Measurements from ENCODE around the gene GNG7.

GNG7 gene

DNA sequence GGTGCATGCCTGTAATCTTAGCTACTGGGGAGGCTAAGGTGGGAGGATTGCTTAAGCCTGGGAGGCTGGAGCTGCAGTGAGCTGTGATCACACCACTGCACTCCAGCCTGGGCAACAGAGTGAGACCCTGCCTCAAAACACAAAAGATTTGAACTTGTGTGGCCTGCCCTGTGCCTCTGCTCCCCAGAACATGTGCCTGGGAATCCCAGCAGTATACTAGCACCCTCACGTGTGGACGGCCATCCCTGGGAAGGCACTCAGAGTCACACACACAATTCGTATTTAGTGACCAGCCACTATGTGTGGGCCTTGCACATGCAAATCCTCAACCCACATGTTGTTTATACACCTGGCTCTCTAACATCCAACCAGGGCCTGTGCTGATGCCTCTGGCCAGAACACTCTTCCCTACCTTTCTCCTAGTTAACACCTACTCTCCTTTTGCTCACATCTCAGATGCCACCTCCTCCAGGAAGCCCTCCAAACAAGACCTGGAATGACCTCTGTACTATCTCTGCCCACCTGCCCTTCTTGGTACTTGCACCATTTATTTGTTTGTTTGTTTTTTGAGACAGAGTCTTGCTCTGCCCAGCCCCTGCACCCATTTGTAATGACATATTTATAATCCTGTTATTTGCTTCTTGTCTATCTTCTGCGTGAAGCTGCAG, 218.9 kb downstream of the GNG7 start:
- H3K9me3 ChIP-seq (ENCODE audit: severe bottlenecking) = no peaks in the 10 kb centered on the region
- no peaks in the 10 kb centered on the region for H3K36me3 ChIP-seq (ENCODE audit: low read depth)
- TF ChIP-seq, protein P1, sequence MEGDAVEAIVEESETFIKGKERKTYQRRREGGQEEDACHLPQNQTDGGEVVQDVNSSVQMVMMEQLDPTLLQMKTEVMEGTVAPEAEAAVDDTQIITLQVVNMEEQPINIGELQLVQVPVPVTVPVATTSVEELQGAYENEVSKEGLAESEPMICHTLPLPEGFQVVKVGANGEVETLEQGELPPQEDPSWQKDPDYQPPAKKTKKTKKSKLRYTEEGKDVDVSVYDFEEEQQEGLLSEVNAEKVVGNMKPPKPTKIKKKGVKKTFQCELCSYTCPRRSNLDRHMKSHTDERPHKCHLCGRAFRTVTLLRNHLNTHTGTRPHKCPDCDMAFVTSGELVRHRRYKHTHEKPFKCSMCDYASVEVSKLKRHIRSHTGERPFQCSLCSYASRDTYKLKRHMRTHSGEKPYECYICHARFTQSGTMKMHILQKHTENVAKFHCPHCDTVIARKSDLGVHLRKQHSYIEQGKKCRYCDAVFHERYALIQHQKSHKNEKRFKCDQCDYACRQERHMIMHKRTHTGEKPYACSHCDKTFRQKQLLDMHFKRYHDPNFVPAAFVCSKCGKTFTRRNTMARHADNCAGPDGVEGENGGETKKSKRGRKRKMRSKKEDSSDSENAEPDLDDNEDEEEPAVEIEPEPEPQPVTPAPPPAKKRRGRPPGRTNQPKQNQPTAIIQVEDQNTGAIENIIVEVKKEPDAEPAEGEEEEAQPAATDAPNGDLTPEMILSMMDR (IDR thresholded peaks at IDR 0.05; ENCODE audit: poor library complexity, severe bottlenecking) = no peak
- H3K4me1 ChIP-seq (ENCODE audit: insufficient read depth, poor library complexity, severe bottlenecking) = no peaks in the 10 kb centered on the region
- no peak for DNase-seq (ENCODE audit: low spot score)
- no peak overlapping the region for H3K4me3 ChIP-seq (ENCODE audit: severe bottlenecking)
- no peak for ATAC-seq (ENCODE audit: low read depth)
- H3K27me3 ChIP-seq (ENCODE audit: insufficient read depth, poor library complexity, severe bottlenecking) = no peaks in the 10 kb centered on the region
- H3K27ac ChIP-seq (ENCODE audit: poor library complexity, severe bottlenecking) = no peak overlapping the region

DNA sequence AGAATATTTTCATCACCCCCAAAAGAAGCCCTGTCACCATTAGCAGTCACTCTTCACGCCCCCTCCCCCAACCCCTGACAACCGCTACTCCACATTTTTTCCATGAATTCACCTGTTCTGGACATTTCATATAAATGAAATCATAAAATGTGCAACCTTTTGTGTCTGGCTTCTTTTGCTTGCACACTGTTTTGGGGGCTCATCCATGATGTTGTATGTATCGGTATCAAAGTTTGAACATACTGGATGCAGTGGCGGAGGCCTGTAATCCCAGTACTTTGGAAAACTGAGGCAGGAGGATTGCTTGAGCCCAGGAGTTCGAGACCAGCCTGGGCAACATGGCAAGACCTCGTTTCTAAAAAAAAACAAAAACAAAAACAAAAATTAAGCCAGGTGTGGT, 219.4 kb downstream of the GNG7 start:
- Histone ChIP-seq H3K36me3 (ENCODE audit: low read depth) (peaks cover 5% of the 10 kb centered on the region), H3K9me3 (ENCODE audit: severe bottlenecking) (no peaks in the 10 kb centered on the region), H3K4me1 (ENCODE audit: insufficient read depth, poor library complexity, severe bottlenecking) (no peaks in the 10 kb centered on the region), H3K27ac (ENCODE audit: poor library complexity, severe bottlenecking) (no peak overlapping the region), H3K27me3 (ENCODE audit: insufficient read depth, poor library complexity, severe bottlenecking) (no peaks in the 10 kb centered on the region), H3K4me3 (ENCODE audit: severe bottlenecking) (no peak overlapping the region)
- ATAC-seq (ENCODE audit: low read depth) (no peak), DNase-seq (ENCODE audit: low spot score) (no peak)
- TF ChIP-seq, protein P1 (IDR thresholded peaks at IDR 0.05; ENCODE audit: poor library complexity, severe bottlenecking) = no peak

DNA sequence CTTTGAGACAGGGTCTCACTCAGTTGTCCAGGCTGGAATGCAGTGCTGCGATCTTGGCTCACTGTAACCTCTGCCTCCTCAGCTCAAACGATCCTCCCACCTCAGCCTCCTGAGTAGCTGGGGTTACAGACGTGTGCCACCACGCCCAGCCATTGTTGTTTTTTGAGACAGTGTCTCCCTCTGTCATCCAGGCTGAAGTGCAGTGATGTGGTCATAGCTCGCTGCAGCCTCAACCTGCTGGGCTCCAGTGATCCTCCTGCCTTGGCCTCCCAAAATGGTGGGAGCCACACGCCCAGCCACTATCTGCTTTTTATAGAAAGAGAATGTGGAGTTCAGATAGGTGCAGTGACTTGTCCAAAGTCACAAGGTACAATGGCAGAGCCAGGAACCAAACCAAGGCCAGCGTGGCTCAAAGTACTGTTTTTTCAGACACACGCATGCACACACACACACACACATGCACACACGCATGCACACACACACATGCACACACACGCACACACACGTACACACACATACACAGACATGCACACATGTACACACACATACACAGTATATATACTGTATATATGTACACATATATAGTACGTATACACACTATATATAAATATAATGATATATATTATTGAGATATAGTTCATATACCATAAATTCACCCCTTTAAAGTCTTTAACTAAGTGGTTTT, 220.0 kb downstream of the GNG7 start:
- no peak overlapping the region for H3K27ac ChIP-seq (ENCODE audit: poor library complexity, severe bottlenecking)
- H3K9me3 ChIP-seq (ENCODE audit: severe bottlenecking) = no peaks in the 10 kb centered on the region
- no peaks in the 10 kb centered on the region for H3K4me1 ChIP-seq (ENCODE audit: insufficient read depth, poor library complexity, severe bottlenecking)
- DNase-seq (ENCODE audit: low spot score) = no peak
- no peaks in the 10 kb centered on the region for H3K27me3 ChIP-seq (ENCODE audit: insufficient read depth, poor library complexity, severe bottlenecking)
- TF ChIP-seq, protein P1 (IDR thresholded peaks at IDR 0.05; ENCODE audit: poor library complexity, severe bottlenecking) = no peak
- ATAC-seq (ENCODE audit: low read depth) = no peak
- H3K4me3 ChIP-seq (ENCODE audit: severe bottlenecking) = no peak overlapping the region
- H3K36me3 ChIP-seq (ENCODE audit: low read depth) = peaks cover 10% of the 10 kb centered on the region

DNA sequence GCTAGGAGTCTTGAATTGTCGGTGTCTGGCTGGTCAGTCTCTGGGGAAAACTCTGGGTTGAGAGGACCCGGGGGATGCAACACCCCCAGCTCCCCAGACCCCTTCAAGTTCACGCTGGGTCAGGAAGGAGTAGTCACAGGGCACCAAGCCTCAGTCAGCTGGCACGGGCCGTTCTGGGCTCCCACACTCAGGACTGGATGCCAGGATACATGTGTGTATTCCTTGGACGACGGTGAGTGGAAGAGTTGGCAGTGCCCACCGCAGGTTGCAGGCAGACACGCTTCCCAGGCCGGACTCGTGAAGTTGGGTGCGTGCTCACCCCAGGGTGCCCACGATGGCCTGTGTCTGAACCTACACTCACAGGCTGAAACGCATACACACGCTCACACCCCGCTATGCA, 221.0 kb downstream of the GNG7 start:
- DNase-seq (ENCODE audit: low spot score) (no peak), ATAC-seq (ENCODE audit: low read depth) (no peak)
- H3K9me3 ChIP-seq (ENCODE audit: severe bottlenecking) = no peaks in the 10 kb centered on the region
- no peaks in the 10 kb centered on the region for H3K27me3 ChIP-seq (ENCODE audit: insufficient read depth, poor library complexity, severe bottlenecking)
- no peak overlapping the region for H3K27ac ChIP-seq (ENCODE audit: poor library complexity, severe bottlenecking)
- TF ChIP-seq, protein P1 (IDR thresholded peaks at IDR 0.05; ENCODE audit: poor library complexity, severe bottlenecking) = no peak
- H3K4me3 ChIP-seq (ENCODE audit: severe bottlenecking) = no peak overlapping the region
- peaks cover 19% of the 10 kb centered on the region for H3K36me3 ChIP-seq (ENCODE audit: low read depth)
- no peaks in the 10 kb centered on the region for H3K4me1 ChIP-seq (ENCODE audit: insufficient read depth, poor library complexity, severe bottlenecking)
